HG02870 (cell line): ENCODE results near the gene RAB9A.

Experiments used
- ATAC-seq: cut with Tn5 transposase; IDR thresholded peaks from one replicate; pipeline ENCODE4 v1.9.1; 2021; ENCODE audit warnings: mild to moderate bottlenecking, moderate library complexity; ENCODE audit not compliant: unreplicated experiment

Gene RAB9A

DNA sequence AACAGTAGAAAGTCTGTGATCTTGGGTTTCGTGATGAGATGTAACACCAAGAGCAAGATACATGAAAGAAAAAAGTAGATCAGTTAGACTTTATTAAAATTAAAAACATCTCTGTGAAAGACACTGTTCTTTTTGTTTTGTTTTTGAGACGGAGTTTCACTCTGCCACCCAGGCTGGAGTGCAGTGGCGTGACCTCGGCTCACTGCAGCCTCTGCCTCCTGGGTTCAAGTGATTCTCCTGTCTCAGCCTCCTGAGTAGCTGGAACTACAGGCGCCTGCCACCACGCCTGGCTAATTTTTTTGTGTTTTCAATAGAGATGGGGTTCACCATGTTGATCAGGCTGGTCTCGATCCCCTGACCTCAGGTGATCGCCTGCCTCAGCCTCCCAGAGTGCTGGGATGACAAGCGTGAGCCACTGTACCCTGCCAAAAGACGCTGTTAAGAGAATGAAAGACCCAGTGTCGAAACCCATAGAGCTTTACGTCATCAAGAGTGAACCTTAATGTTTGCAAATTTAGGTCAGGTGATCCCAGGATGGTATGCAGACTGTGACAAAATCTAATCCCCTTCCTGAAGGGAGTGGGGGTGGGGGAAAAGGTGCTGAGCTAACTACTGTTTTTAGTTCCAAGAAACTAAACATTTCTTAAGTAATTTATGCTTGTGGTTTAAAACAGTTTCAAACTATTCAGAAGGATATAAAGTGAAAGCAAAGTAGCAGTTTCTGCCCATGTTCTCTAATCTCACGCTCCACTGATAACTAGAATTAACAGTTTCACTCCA lies 53.7 kb downstream of the RAB9A start:
- ATAC-seq: peak; percentile 85

GRCh38 chrX:13747836-13748235 lies 58.9 kb downstream of the RAB9A start:
- no peak for ATAC-seq

DNA sequence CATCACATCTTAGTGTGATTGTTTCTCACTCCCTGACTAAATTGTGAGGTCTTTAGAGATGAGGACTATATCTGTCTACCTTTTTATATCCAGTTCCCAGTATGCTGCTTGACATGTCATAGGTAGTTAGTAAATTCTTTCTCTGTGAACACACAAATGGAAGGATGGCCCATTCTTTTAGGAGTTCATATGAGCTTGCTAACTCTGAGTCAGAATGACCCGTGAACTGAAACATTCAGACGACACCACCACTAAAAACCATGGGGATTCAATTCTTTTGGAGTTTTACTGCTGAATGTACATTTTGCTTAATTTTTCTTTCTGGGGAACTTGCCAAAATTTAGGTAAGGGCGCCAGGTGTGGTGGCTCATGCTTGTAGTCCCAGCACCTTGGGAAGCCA lies 59.6 kb downstream of the RAB9A start:
- ATAC-seq: no peak

DNA sequence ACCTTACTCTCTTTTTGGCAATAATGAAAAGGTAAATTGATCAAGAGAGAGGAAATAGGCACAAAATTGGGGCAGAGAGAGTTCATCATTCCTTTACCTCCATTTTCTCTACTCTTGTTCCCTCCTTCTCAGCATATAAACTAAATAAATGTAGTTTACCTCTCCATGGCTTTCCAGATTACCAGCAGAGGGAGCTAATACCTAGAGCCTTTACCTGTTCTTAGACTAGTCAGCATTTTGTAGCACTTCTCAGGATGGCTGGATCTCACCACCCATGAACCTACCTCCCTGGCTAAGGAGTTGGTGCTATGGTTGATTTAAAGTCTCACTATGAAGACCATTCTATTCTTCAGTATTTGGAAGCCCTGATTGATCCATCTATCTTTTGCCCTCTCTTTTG lies 61.3 kb downstream of the RAB9A start:
- ATAC-seq: no peak

DNA sequence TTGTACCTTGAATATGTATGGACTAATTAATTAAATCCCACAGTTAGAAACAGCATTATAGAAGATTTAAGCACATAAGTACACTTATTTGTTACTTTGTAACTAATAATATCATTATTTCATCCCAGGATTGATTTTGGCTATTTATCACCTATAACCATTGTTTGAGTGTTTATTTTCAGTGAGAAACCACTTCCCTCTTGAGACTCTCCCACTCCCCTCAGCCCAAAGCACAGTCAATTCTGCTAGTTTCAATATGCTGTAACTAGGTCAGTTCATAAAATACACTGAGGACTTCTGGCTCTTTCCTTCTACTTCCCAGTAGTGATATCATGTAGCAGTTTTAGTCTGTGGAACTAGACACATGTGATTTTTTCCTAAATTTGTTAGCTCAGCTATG lies 61.9 kb downstream of the RAB9A start:
- peak; percentile 51 for ATAC-seq

- ATAC-seq: no peak
Measured at GRCh38 chrX:13752141-13752540, 63.2 kb downstream of the RAB9A start.

- ATAC-seq: peak; percentile 58
Measured at GRCh38 chrX:13752646-13753045, 63.7 kb downstream of the RAB9A start.

DNA sequence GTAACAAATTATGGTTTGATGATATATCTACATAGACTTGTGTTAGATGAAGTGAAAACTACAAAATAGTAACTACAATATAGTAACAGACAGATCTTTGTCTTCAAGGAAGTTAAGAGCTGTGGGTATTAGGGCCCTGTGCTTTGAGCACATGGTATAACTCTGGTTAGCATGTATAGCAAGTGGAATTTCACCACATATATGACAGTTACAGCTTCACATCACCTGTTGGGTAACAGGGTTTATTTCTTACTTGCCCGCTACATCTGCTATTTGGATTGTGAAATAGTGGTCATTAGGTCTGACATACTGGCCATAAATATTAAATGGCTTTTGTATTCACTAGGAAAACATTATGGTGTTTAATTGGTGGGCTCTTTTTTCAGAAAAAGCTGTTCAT lies 65.8 kb downstream of the RAB9A start:
- ATAC-seq: no peak

- ATAC-seq: no peak
Measured at GRCh38 chrX:13755254-13755653, 66.3 kb downstream of the RAB9A start.

- no peak for ATAC-seq
Measured at GRCh38 chrX:13756381-13756780, 67.5 kb downstream of the RAB9A start.

GRCh38 chrX:13759152-13759718 lies 70.3 kb downstream of the RAB9A start:
- ATAC-seq: peak; percentile 64
